Umbilical cord (tissue), 2 donors: ENCODE measurements around the gene TM9SF3. TPM values are rescaled to one million over a fixed set of nuclear protein-coding genes. Genes with fewer than 3 reads are reported as not detected.
"Not testable (repeated sequence)": the region's sequence is repeated elsewhere in the genome, so short reads cannot be mapped to it uniquely, and the experiment has no call there.

Experiments used
- DNase-seq: peaks from one replicate; pipeline ENCODE4 v3.0.0-alpha.2; 2015; ENCODE audit warnings: low spot score
- total RNA-seq: library from RNA; depleted of rRNA; stranded (reverse); fragments of >200 nt; gene quantifications from one replicate; pipeline ENCODE4 v1.2.3, GENCODE V29; 2014; ENCODE audit warnings: low replicate concordance; ENCODE audit not compliant: insufficient read depth

Gene TM9SF3
- total RNA-seq, 1 donor from 2014 or later: 159 TPM

DNA sequence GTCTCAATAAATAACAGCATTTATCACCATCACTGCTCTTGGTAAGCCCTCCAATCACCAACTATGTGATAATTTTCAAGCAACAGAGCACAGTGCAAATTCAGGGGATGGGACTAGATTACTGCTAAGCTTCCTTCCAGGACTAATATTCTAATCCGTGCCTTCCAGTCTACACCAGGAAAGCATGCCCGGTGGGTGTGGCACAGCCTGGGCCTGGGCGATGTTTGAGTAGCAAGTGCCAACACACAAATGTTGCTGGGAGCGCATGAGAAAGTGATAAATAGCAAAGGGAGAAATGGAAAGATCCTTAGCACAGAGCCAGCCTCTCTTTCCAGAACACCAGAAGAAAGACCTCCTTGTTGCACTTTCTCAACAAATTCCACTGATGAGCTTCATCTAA, 13.5 kb upstream of the TM9SF3 start:
- DNase-seq: no peak

DNA sequence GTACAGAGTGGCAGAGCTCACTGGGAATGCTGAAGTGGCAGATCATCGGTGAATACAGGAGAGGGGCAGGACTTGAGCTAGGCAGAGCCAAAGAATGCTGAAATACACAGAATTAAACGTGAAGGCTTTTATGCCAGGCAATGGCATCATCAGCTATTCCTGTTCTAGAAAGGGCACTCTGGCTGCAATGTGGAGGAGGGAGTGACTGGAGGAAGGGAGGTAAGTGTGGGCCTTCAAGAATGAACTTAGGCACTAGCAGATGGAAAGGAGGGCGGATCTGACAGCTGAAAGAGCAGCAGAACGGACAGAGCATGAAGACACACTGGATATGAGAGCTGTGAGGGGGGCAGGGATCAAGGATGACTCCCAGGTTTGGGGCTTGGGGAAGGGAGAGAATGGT, 12.0 kb upstream of the TM9SF3 start:
- DNase-seq: no peak

DNA sequence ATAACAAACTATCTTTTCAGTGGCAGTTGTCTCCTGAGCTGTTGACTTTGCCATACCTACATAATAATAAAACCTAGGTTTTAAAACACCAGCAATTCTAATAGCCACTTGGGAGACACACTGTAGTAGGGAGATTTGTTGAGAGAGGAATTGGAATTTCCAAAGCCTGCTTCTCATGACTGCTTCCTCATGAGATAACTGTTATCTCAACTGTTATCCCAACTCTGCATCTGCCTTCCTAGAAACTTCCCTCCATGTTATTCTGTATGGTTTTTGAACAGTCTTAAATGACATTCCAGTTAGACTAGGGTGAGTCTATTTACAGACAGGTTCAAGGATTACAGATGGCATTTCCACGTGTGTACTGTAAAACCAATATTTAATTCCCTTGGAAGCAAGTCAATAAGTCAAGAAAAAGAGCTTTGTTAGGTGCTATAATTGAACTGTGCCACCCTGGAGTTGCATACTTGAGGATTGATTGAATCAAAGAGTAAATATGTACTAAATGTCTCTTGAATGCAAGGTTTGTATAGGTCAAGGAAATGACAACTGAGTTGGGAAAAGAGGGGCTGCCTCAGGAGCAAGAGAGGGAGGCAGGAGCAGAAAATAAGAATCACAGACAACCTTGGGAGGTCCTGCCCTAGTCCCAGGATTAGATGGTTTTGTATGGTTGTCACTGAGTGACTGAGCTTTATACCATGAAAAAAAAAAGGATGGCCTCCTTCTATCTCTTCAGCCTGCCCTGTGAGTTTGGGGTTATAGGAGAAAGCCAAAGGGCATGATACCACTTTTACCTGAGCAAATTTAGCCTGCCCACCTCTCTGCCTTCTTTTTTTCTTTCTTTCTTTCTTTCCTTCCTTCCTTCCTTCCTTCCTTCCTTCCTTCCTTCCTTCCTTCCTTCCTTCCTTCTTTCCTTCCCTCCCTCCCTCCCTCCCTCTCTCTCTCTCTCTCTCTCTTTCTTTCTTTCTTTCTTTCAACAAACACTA, 9.9 kb upstream of the TM9SF3 start:
- DNase-seq: no peak

DNA sequence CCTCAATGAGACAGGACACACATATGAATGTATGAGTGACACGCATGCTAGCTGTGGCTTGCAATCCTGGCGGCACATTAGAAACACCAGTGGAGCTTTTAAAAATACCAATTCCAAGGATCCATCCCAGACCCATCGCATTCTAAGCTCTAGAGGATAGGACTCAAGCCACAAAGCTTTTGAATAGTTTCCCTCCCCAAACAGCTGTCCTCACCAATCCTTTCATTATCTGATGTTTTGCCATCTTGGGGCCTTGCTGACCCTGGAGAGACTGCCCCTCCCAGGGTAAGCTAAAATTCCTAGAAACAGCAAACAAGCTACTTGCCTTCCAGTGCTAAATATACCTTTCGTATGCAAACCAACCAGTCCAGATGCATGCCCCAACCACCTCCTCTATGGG, 8.9 kb upstream of the TM9SF3 start:
- DNase-seq: no peak

DNA sequence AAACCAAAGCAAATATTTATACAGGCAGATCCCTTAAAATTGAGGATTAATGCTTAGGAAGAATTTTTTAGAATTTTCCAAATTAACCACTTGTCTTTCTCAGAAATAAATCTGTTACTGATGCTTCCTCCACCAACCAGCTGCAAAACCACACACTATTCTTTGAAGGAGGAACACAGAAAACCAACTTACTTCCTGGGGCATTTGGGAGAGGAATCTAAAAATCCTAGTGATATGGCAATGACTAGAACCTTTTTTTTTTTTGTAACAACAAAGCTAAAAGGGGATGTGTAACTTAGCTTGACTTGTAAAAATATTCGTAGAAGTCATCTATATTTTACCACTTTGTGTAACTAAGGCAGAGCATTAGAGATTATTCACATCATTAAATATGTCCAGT, 5.1 kb upstream of the TM9SF3 start:
- no peak for DNase-seq

DNA sequence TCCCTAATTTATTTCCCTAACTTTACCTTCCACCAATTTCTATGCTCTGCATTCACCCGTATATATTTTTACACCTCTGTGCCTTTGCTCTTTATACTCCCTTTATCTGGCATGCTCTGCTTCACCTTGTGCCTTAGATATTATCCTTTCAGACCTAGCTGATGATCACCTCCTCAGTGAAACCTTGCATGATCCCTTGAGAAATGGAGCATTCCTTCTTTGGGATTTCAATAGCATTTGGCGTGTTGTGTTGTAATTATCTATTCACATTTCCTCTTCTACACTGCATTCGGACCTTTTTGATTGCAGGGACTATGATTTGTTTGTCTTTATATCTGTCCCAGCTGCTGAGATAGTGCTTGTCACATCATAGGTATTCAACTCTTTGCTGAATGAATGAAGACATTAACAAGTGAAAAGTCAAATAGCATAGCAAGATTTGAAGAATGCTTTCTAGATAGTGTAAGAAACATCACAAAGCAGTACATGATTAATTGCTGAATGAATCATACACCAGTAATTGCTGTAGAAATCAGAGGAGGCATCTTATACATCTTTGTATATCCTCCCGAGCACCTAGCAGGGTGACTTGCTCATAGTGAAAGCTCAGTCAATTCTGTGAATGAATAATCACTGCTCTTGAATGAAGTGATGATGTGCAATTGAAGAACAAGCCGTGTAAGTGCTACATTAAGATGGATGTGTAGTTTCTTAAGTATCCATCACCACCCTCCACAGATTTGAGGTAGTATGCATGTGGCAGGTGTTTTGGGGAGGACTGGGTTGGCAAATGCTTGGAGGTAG, 2.0 kb upstream of the TM9SF3 start:
- DNase-seq: no peak

DNA sequence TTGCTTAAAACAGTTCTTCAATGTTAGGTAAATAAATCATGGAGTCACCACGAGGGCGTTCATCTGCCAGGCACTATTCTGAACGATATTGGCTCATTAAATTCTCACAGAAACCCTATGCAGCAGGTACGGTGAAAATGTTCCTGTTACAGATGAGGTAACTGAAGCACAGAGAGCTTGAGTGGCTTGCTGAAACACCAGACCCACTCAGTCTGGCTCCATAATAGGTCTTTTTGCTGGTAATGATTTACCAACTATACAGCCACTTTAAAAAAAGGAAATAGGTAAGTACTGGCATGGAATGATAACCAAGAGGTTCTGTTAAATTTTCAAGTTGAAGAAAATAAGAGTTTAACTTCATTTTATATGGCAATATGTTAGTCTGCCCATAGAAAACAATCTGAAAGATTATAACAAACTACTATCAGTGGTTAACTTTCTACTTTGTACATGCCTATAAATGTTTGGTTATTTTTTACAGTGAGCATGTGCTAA, 1.3 kb upstream of the TM9SF3 start:
- DNase-seq: no peak

DNA sequence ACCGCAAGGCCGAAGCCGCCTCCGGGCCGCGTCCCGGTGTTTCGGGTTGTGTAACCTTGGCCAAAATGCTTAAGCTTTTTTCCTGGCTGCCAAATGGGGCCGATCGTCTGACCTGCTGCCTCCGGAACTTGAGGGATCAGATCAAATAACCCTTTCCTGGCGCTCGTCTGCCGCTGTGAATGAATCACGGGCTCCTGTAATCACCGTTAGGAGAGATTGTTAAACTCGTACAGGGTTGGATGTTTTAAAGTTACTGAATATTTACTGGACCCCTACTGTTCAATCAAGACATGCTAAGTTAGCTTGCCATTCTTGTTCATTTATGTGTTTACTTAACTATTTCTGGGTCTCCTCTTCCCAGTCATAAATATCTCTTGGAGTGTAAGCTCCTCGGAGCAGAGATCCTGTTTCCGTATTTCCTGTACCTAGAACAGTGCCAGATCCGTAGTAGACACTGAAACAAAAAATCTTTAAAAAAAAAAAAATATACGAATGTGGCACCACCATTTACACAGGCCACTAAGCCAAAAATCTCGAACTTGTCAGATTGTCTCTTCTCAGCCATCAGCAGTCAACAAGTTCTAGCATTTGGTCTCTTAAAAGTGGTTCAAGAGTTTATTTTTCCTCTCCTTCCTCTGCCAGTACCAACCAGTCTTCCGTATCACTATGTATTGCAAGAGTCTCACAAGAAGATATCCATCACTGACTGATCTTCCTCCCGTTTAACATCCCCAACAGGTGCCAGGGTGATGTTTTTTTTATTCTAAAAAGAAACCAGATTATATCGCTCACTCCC, 650 bp upstream of the TM9SF3 start:
- peak; percentile 81 for DNase-seq

DNA sequence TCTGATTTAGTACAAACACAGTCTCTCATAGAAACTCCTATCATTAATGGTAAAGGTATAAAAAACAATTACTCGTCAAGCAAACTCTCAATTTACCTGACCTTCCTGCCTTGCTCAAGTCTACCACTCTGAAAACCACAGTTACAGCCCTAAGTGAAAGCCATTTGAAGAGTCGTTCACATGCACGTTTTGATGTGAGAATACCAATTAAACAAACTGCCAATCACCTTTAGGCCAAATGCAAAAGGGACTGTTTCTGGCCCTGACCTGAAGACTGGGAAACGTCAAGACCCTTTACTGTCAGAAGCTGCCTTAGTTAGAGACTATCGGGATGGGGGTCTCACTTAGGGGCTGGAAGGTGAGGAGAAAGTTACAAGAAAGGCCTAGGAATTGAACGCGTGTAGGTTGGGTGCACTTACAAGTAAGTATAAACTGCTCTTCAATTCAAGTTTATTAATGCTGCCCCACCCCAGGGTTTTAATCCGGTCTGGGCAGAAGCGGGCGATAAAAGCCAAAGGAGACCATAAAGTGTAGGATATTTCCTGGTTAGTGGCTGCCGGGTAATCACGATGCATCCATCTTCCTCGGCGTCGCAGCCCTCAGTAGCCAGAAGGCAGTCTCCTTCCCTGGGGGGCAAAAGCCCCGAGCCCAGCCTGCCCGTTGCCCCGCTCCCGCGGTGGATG, 935 bp downstream of the TM9SF3 start:
- no peak for DNase-seq

DNA sequence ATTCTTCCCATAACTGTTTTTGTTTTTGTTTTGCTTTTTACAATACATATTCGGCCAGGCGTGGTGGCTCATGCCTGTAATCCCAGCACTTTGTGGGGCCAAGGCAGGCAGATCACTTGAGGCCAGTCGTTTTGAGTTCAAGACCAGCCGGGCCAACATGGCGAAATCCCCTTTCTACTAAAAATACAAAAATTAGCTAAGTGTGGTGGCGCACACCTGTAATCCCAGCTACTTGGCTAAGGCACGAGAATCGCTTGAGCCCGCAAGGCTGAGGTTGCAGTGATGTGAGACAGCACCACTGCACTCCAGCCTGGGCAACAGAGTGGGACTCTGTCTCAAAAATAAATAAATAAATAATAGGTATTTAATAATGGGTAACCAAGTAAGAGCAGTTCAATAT, 2.3 kb downstream of the TM9SF3 start:
- DNase-seq: no peak

DNA sequence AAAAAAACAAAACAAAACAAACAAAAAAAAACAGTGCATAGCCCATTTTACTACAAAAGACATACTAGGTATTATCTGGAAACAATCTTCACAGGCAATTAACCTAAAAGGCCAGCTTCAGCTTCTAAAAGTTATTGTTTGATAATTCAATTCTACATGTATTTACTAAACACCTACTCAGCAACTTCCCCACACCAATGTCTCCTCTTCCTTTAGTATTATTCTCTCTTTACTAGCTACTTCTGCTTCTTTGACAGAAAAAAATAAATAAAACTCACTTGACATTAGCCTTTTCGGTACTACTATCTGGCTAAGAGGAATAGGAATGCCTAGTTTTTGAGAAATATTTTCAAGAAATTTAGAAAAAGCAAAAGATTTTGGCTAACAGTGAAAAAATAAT, 2.8 kb downstream of the TM9SF3 start:
- DNase-seq: no peak

DNA sequence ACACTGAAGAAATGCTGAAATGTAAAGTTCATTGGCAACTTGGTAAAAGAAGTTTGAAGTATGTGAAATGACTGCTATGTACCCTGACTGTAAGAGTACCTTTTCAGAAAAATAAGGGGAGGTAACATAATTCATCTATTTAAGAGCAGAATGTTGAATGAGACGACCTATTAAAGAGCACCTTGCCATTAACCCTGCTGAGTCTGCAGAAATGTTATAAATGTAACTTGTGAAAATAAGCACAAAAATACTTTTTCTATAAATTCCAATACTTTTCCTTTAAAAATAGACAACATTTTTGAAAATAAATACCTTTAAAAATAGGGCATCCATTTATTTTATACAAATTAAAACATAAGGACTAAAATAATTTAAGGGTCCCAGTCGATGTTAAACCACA, 7.7 kb downstream of the TM9SF3 start:
- no peak for DNase-seq

DNA sequence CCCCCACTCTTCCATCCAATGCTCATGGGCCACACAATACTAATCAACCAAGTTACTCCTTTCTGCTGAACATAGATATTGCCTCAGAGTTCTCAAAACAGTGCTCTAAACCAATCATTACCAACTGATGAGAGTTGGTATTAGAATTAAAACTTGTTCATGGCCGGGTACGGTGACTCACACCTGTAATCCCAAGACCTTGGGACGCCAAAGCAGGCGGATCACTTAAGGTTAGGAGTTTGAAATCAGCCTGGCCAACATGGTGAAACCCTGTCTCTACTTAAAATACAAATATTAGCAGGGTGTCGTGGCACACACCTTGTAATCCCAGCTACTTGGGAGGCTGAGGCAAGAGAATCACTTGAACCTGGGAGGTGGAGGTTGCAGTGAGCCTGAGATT, 8.2 kb downstream of the TM9SF3 start:
- DNase-seq: no peak

DNA sequence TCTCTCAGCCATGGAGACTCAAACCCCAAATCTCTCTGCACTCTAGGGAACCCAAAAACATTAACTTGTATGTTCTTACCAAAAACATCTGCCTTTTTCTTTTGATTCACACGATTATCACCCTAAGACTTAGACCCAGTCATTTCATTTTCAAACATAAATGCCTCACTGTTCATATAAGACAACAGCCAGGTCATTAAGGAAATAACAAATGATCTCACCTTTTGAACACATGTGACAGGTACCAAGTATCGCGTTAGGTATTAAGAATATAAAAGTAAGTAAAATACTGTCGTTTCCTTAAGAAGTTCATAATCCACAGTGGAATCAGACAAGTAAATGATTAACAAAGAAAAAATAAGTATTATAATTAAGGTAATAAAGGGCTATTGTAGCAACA, 8.8 kb downstream of the TM9SF3 start:
- no peak for DNase-seq

DNA sequence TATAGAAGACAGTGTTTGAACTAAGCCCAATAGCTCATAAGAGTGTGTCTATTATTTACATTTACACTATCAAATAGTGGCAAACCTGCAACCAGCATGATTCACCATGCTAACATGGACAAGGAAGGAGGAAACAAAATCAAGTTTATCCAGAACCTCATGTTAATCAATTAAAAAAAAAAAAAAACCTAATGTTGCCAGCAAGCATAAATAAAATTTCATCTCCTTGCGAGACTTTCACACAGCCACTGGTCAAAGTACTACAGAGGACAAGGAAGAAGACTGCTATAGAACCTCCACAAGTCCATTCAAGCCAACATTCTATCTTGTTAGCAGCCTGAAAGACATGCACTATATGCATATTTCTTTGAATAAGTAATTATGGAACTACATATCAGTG, 9.7 kb downstream of the TM9SF3 start:
- no peak for DNase-seq

DNA sequence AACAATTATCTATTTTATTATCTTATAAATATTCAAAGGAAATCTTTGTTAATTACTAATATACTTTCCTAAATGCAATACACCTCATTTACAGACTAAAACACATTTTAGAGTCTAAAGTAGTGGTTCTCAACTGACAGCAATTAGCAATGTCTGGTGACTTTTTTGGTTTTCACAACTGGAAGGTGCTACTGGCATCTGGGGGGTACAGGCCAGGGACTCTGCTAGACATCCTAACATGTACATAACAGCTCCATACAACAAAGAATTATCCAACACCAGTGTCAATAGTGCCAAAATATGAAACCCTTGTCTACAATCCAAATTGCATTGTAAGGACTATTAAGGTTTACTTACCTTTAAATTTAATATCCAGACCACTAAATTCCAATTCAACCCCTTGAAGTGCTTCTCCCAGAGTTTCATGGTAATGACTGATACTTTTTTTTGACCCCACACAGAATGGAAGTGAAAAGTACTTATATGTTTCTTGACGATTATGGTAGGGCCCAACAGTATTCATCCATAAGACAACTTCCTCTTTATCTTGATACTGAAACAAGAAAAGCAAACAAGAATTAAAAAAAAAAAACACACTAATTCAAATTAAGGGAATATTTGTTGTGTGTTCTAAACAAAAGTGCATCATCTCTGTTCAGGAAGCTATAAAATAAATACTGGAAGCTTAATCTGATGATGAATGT, 10.4 kb downstream of the TM9SF3 start:
- no peak for DNase-seq

DNA sequence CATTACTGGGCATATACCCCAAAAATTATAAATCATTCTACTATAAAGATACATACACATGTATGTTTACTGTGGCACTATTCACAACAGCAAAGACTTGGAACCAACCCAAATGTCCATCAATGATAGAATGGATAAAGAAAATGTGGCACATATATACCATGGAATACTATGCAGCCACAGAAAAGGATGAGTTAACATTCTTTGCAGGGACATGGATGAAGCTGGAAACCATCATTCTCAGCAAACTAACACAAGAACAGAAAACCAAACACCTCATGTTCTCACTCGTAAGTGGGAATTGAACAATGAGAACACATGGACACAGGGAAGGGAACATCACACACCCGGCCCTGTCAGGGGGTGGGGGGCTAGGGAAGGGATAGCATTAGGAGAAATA, 12.2 kb downstream of the TM9SF3 start:
- not testable (repeated sequence) for DNase-seq

DNA sequence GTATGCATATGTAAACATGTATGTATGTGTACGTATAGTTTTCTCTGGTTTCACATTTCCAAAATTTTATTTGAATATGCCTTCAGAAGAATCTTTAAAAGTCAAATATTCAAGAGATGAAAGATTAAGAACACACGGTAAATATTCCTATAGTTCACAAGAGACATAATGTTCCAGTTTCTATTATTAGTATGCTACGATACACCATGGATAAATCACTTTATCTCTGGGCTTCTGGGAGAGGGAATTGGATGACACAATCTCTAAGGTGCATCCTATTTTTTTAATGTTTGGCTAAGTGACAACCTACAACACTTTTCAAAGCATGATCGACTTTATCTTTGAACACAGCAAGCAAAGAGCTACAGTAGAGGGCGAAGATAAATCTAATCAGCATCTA, 13.8 kb downstream of the TM9SF3 start:
- no peak for DNase-seq

DNA sequence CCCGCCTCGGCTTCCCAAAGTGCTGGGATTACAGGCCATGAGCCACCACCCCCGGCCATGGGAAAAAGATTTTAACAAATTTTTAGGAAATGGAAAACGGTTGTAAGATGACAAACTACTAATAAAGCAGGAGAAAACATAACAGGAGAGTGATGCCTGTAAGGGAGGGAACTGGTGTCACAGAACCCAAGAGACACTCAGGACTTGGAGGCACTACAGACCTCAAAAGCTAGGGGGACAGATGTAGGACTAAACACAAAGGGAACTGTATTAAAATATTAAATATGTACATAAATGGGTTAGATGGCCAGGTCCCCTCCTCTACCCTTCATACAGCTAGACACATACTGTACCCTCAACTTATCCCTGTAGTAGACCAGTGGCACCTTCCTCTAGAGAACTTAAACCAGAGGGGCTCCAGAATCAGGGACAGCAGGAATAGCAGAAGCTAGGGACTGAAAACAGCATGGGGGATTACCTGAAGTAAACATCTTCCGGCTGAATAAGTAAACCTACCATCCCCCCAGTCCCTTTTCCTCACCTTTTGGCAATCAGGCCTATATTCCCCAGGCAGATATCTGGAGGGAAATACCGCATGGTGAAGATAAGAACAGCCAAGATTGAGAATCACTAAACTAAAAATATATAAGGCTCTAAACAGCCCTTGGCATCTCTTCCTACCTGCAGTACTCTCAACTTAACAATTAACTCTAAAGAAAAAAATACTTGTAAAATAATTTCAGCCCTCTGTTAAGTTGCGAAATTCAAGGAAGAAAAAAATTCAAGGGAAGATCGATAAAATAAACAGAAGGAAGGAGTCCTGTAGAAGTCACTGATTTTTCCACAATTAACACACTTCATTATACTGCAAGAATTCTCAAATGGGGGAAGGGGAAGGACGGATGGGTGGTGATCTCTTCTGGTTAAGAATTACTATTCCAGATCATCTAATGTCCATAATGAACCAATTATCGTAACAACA, 15.5 kb downstream of the TM9SF3 start:
- no peak for DNase-seq
